IMR-90 (cell line): ENCODE measurements around the gene SCCPDH. TPM values are rescaled to one million over a fixed set of nuclear protein-coding genes. Genes with fewer than 3 reads are reported as not detected.
A peak's percentile ranks its signal among the peaks of the same experiment; 100 is the strongest.

ENCODE experiments used
- ATAC-seq: fragments of 200-7000 bp; cut with Tn5 transposase; 2 replicates; pipeline ENCODE4 v1.9.1; 2020; ENCODE audit warnings: low read depth, mild to moderate bottlenecking, moderate library complexity
- BruUV-seq: library from RNA; stranded (reverse); fragments of 400-500 nt; replicated peaks from 2 replicates; lab custom pipeline; 2021; lab: Mats Ljungman, UMichigan
- CTCF ChIA-PET: fragments of 300-600 bp; formaldehyde crosslinking; extraction: SDS; loops from one replicate; lab custom pipeline; 2021; ENCODE audit warnings: antibody characterized with exemption; lab: Yijun Ruan, JAX
- POLR2A ChIA-PET: fragments of 300-600 bp; sonication (Branson Sonifier 250); formaldehyde crosslinking; loops from one replicate; lab custom pipeline; 2022; ENCODE audit warnings: antibody characterized with exemption; ENCODE audit not compliant: unreplicated experiment; lab: Charles Lee
- DNase-seq: peaks from one replicate; pipeline ENCODE4 v3.0.0; 2013
- H2AFZ ChIP-seq: replicated peaks from 2 replicates; pipeline ENCODE3; 2013; ENCODE audit warnings: low read length, mild to moderate bottlenecking; ENCODE audit not compliant: poor library complexity
- H2AK5ac ChIP-seq: 2 replicates; pipeline ENCODE4 v1.6.1; 2013; ENCODE audit warnings: low read depth, low read length, inconsistent platforms
- H2AK9ac ChIP-seq: replicated peaks from 2 replicates; pipeline ENCODE3; 2013; ENCODE audit warnings: mild to moderate bottlenecking, low read depth, low read length, moderate library complexity; ENCODE audit not compliant: poor library complexity
- H2BK120ac ChIP-seq: 2 replicates; pipeline ENCODE4 v1.6.1; 2013; ENCODE audit warnings: low read depth, low read length, inconsistent platforms
- H2BK15ac ChIP-seq: 3 replicates; pipeline ENCODE4 v1.6.1; 2013; ENCODE audit warnings: low read depth, low read length, inconsistent platforms
- H2BK20ac ChIP-seq: 2 replicates; pipeline ENCODE4 v1.6.1; 2013; ENCODE audit warnings: low read depth, mild to moderate bottlenecking, inconsistent platforms, low read length, moderate library complexity
- H2BK5ac ChIP-seq: 2 replicates; pipeline ENCODE4 v1.6.1; 2013; ENCODE audit warnings: mild to moderate bottlenecking, low read depth, low read length, inconsistent platforms; ENCODE audit not compliant: poor library complexity, severe bottlenecking
- H3K14ac ChIP-seq: replicated peaks from 2 replicates; pipeline ENCODE4 v1.6.1; 2013; ENCODE audit warnings: low read depth, low read length, inconsistent platforms
- H3K18ac ChIP-seq: 2 replicates; pipeline ENCODE4 v1.6.1; 2013; ENCODE audit warnings: low read depth, low read length, control low read depth
- H3K23ac ChIP-seq: 2 replicates; pipeline ENCODE4 v1.6.1; 2013; ENCODE audit warnings: low read depth, low read length, inconsistent platforms
- H3K27ac ChIP-seq: 2 replicates; pipeline ENCODE4 v1.5.1; 2013; ENCODE audit warnings: mild to moderate bottlenecking, control low read depth, low read length; ENCODE audit not compliant: insufficient read depth
- H3K27me3 ChIP-seq: 2 replicates; pipeline ENCODE4 v1.6.1; 2013; ENCODE audit warnings: low read length; ENCODE audit not compliant: control insufficient read depth, insufficient read depth
- H3K36me3 ChIP-seq: 2 replicates; pipeline ENCODE4 v1.6.1; 2013; ENCODE audit warnings: low read length, mixed read lengths; ENCODE audit not compliant: control insufficient read depth, insufficient read depth
- H3K4ac ChIP-seq: 2 replicates; pipeline ENCODE4 v1.6.1; 2013; ENCODE audit warnings: low read depth, low read length, inconsistent platforms
- H3K4me1 ChIP-seq: 2 replicates; pipeline ENCODE4 v1.6.1; 2013; ENCODE audit warnings: low read length, mixed read lengths; ENCODE audit not compliant: control insufficient read depth, insufficient read depth
- H3K4me2 ChIP-seq: 2 replicates; pipeline ENCODE4 v1.6.1; 2013; ENCODE audit warnings: low read depth, mild to moderate bottlenecking, control low read depth, low read length, moderate library complexity
- H3K4me3 ChIP-seq: 2 replicates; pipeline ENCODE4 v1.5.1; 2013; ENCODE audit warnings: low read depth, mild to moderate bottlenecking, control low read depth, low read length, moderate library complexity; ENCODE audit not compliant: insufficient read depth
- H3K56ac ChIP-seq: 2 replicates; pipeline ENCODE4 v1.6.1; 2013; ENCODE audit warnings: low read length, inconsistent platforms; ENCODE audit not compliant: insufficient read depth; ENCODE audit errors: extremely low read depth
- H3K79me1 ChIP-seq, 2 experiments: 2 replicates each; pipeline ENCODE4 v1.6.1; 2013; ENCODE audit warnings: low read length in 2 of 2, inconsistent platforms in 1 of 2, low read depth in 1 of 2
- H3K9ac ChIP-seq: 2 replicates; pipeline ENCODE4 v1.6.1; 2013; ENCODE audit warnings: low read depth, low read length, control low read depth
- H3K9me1 ChIP-seq: 2 replicates; pipeline ENCODE4 v1.6.1; 2013; ENCODE audit warnings: low read length, inconsistent platforms; ENCODE audit not compliant: insufficient read depth
- H3K9me3 ChIP-seq: 2 replicates; pipeline ENCODE4 v1.6.1; 2013; ENCODE audit warnings: low read length; ENCODE audit not compliant: control insufficient read depth, insufficient read depth
- H4K20me1 ChIP-seq: 2 replicates; pipeline ENCODE4 v1.6.1; 2013; ENCODE audit warnings: low read length, inconsistent platforms; ENCODE audit not compliant: insufficient read depth
- H4K5ac ChIP-seq: 2 replicates; pipeline ENCODE4 v1.6.1; 2013; ENCODE audit warnings: mild to moderate bottlenecking, low read depth, low read length, control low read depth
- H4K8ac ChIP-seq, 2 experiments: 2 replicates each; pipeline ENCODE4 v1.6.1; 2013; ENCODE audit warnings: low read depth in 2 of 2, low read length in 2 of 2, control low read depth in 1 of 2, inconsistent platforms in 1 of 2
- H4K91ac ChIP-seq: 2 replicates; pipeline ENCODE4 v1.6.1; 2013; ENCODE audit warnings: low read depth, low read length, inconsistent platforms; ENCODE audit not compliant: insufficient read depth
- MAZ ChIP-seq: IDR thresholded peaks from 2 replicates; pipeline ENCODE4 v1.6.1; 2012; ENCODE audit warnings: low read depth, mild to moderate bottlenecking, low read length, improper control_type of control experiment, moderate library complexity, borderline replicate concordance
- RCOR1 ChIP-seq: IDR thresholded peaks from 2 replicates; pipeline ENCODE4 v1.6.1; 2012; ENCODE audit warnings: mild to moderate bottlenecking, low read length, improper control_type of control experiment; ENCODE audit not compliant: insufficient replicate concordance
- USF2 ChIP-seq: fragments of 150-350 bp; IDR thresholded peaks from 2 replicates; pipeline ENCODE4 v1.6.1; 2017; ENCODE audit warnings: mild to moderate bottlenecking, antibody characterized with exemption, low read length, low read depth
- WGBS, 2 experiments: methylation state at CpG; one replicate each; pipeline versions ENCODE4 v1.1.5 to v1.1.7; 2013; ENCODE audit warnings: missing lambda C conversion rate in 2 of 2; ENCODE audit not compliant: insufficient read length in 1 of 2; ENCODE audit errors: extremely low coverage in 2 of 2; 5-methylcytosine and 5-hydroxymethylcytosine counted together
- dilution Hi-C: fragments of 300-500 bp; cut with HindIII; formaldehyde crosslinking; loops from one replicate; pipeline ENCODE4 v1.14.3; 2018; ENCODE audit warnings: low sequenced_read_pairs; ENCODE audit not compliant: unreplicated experiment
- in situ Hi-C: fragments of 300-500 bp; cut with MboI; formaldehyde crosslinking; loops from 3 replicates; pipeline ENCODE4 v1.14.3; 2019; ENCODE audit warnings: low sequenced_read_pairs, inconsistent platforms, mixed read lengths
- intact Hi-C: fragments of 100-400 bp; cut with micrococcal nuclease; formaldehyde crosslinking; loops from 2 replicates; pipeline ENCODE4 v1.10.0; 2022
- polyA plus RNA-seq, 3 experiments: library from polyadenylated mRNA; depleted of rRNA; stranded (reverse); fragments of >200 nt; gene quantifications; 2 replicates each; pipeline ENCODE4 v1.2.3, GENCODE V29; 2012; ENCODE audit warnings: low replicate concordance in 1 of 3
- total RNA-seq: library from RNA; depleted of rRNA; stranded (reverse); fragments of >200 nt; gene quantifications from 2 replicates; pipeline ENCODE4 v1.2.3, GENCODE V29; 2012

The SCCPDH gene
- total and polyA plus RNA-seq, 2 of the 4 experiments (the other 2 are of a cell fraction) = 26.9 to 37.8 TPM

GRCh38 chr1:246794048-246794827, 70.0 kb downstream of the SCCPDH start:
- Histone ChIP-seq H3K14ac (no peak overlapping the region), H4K20me1 (no peaks in the 10 kb centered on the region), H3K56ac (no peak overlapping the region), H3K9ac (no peak overlapping the region), H2AK5ac (no peak overlapping the region; the same call in 1 of the 2 replicates), H3K4me1 (peaks cover 6% of the 10 kb centered on the region; the same call in 1 of the 2 replicates), H3K18ac (no peak overlapping the region), H3K23ac (no peak overlapping the region), H3K27me3 (peaks cover 11% of the 10 kb centered on the region; the same call in 1 of the 2 replicates), H3K36me3 (no peaks in the 10 kb centered on the region), H3K4me2 (no peak overlapping the region; the same call in 1 of the 2 replicates), H3K4ac (no peak overlapping the region), H3K79me1 (no peaks in the 10 kb centered on the region), H4K5ac (no peak overlapping the region), H3K4me3 (no peak overlapping the region), H2BK5ac (no peak overlapping the region), H3K9me3 (no peaks in the 10 kb centered on the region), H4K91ac (no peak overlapping the region), H2BK20ac (no peak overlapping the region), H2BK120ac (no peak overlapping the region), H2AFZ (peak overlapping the region; percentile 76), H4K8ac (no peak overlapping the region), H3K27ac (no peak overlapping the region), H3K9me1 (peaks cover 6% of the 10 kb centered on the region; the same call in 1 of the 2 replicates), H2BK15ac (no peak overlapping the region), H2AK9ac (peak overlapping the region; percentile 52)
- TF ChIP-seq RCOR1 (no peak), USF2 (no peak), MAZ (no peak)
- ChIA-PET CTCF (no interaction called here), POLR2A (no interaction called here)
- in situ Hi-C loops = no loop called here
- DNase-seq (no peak), ATAC-seq (peak; percentile 69)
- intact Hi-C loops = no loop called here
- 60% methylated on average over 1 of the region's 18 CpGs; no CpG with 5 or more reads in 1 of the 2 experiments for WGBS, 2 experiments
- no TSS peak for BruUV-seq
- dilution Hi-C loops = no loop called here
